T follicular helper cell (primary cell): ENCODE measurements around the gene RACGAP1.
"Not testable (repeated sequence)": the region's sequence is repeated elsewhere in the genome, so short reads cannot be mapped to it uniquely, and the experiment has no call there.

Experiments
- DNase-seq: peaks from one replicate; pipeline ENCODE4 v3.0.0-alpha.2; 2020; ENCODE audit warnings: low read depth

Gene RACGAP1

GRCh38 chr12:50055831-50056638 lies 30.7 kb upstream of the RACGAP1 start:
- DNase-seq, result peak; percentile 33

GRCh38 chr12:50053583-50053982 lies 28.3 kb upstream of the RACGAP1 start:
- no peak for DNase-seq

GRCh38 chr12:50052964-50053363 lies 27.7 kb upstream of the RACGAP1 start:
- DNase-seq, result no peak

DNA sequence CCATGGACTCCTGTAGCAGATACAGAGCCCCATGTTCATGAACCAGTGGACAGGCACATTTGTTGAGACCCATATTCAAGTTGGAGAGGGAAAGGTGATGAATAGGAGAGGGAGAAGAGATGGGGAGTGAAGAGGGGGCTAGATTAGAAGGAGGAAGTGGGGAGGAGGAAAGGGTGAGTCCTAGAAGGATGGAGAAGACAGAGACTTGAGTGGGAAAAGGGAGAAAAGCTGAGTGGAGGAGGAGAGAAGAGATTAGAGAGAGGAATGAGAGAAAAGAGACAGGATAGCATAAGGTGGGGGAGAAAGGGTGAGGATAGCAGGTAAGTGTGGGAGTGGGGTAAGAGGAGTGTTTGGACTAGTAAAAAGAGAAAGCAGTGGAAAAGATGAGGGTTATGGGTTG lies 27.2 kb upstream of the RACGAP1 start:
- DNase-seq, result no peak

- no peak for DNase-seq
Observed at GRCh38 chr12:50051101-50051806, 26.0 kb upstream of the RACGAP1 start.

DNA sequence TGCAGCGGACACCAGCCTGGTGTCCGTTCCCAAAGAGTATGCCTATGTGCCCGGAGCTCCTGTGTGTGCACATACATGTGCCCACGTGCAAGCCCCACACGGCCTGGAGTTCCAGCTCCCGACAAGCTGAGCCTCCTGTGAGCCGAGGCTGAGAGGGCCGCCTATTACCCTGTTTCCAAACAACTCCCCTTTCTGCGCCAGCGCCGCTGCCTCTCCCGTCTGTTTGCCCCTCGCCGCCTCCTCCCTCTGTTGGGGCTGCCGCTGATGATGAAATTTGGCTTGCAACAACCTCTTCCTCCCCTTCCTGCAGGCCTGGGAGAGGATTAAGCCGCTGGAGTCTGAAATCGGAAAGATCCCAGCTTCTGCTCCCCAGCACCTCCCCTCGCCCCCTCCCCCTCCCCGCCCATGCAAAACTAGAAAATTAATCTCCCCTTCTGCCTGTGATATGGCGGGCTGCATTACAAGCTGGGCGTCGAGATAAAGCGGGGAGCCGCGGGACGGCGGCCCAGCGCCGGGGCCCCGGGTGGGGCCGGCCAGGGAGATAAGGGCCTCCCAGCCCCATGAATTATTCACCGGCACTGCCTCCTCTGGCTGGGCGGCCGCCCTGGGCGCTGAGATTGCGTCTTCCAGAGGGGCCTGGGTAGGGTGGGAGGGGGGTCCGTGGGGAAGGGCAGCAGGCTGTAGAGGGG lies 25.3 kb upstream of the RACGAP1 start:
- DNase-seq, result no peak

- DNase-seq, result no peak
Observed at GRCh38 chr12:50050119-50050385, 24.8 kb upstream of the RACGAP1 start.

DNA sequence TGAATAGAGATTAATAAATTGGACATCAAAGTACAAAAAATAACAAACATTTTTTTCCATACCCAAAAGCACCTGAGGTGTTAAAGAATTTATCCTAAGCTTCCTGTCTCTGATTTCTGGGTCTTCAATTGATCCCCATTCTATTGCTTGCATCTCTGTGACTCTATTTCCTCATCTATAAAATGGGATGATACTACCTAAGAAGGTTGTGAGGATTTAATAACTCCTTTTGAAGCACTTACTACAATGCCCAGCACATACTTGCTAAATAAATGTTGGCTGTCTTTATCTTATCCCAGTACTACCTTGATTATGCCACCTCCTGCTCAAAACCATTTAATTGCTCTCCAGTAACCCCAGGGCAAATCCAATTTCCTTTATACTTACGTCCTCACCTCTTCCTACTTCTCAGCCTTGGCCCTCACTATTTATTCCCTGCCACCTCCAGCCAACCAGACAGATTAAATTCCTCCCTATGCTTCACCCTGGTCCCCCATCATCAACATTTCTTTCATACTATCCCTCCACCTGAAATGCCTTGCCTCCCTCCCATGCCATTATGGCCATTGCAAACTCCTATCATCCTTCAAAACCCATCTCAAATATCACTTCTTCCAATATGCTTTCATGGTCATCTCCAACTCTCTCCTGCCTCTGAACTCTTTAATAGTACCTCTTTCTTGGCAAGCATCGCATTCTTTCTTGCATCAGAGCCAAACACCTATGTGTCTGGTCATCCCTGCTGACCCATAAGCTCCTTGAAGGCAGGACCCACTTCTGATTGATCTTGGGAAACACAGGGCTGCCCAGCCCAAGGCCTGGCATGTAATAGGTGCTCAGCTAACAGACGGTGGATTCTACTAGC lies 24.2 kb upstream of the RACGAP1 start:
- DNase-seq, result no peak

GRCh38 chr12:50047693-50048250 lies 22.5 kb upstream of the RACGAP1 start:
- no peak for DNase-seq

DNA sequence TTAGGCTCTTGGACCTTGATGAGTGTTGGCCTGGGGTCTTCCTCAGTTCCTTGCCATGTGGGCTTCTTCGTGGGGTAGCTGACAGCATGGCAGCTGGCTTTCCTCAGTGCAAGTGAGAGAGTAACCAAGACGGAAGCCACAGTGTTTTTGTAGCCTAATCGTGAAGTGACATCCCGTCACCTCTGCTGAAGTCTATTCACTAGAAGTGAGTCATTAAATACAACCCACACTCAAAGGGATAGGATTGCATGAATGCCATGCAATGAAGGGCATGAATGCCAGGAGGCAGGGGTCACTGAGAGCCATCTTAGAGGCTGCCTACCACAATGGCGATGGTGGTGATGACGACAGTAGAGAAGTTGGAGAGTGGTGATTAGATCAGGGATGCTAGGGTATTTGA lies 18.6 kb upstream of the RACGAP1 start:
- no peak for DNase-seq

DNA sequence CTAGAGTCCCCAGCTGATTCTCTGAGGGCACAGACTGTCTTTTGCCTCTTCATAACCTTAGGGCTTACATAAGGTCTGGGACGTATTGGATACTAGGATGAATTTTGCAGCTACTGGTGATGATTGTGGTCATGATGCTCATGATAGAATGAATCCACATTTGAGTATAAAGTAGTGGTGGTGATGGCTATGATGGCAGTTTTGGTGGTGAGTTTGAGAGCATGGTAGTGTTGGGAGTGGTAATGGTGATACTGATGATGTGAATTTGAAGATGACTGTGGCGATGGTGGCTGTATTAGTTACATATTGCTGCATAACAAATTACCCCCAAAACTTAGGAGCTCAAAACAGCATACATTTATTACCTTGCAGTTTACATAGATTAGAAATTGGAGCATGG lies 18.0 kb upstream of the RACGAP1 start:
- DNase-seq, result no peak

DNA sequence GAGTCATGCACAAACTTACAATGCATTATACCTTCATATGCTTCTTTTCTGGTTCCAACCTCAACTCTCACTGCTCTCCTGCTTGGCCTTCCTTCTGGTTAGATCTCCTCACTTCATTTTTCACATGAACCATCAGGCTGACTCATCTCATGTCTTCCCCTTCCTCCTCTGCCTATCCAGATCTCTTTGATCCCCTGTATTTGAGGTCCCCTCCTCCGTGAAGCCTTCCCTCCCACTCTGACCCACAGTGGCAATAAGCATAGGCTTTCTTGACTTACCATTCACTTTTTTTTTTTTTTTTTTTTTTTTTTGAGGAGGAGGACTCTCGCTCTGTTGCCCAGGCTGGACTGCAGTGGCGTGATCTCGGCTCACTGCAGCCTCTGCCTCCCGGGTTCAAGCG lies 17.4 kb upstream of the RACGAP1 start:
- DNase-seq, result no peak

GRCh38 chr12:50041962-50042361 lies 16.7 kb upstream of the RACGAP1 start:
- DNase-seq, result no peak

- no peak for DNase-seq
Observed at GRCh38 chr12:50041062-50041860, 16.0 kb upstream of the RACGAP1 start.

- DNase-seq, result no peak
Observed at GRCh38 chr12:50040657-50041056, 15.4 kb upstream of the RACGAP1 start.

- peak; percentile 61 for DNase-seq
Observed at GRCh38 chr12:50039151-50039835, 14.0 kb upstream of the RACGAP1 start.

GRCh38 chr12:50038336-50038735 lies 13.0 kb upstream of the RACGAP1 start:
- no peak for DNase-seq

- DNase-seq, result no peak
Observed at GRCh38 chr12:50032854-50033581, 7.7 kb upstream of the RACGAP1 start.

- no peak for DNase-seq
Observed at GRCh38 chr12:50032515-50032853, 7.2 kb upstream of the RACGAP1 start.

DNA sequence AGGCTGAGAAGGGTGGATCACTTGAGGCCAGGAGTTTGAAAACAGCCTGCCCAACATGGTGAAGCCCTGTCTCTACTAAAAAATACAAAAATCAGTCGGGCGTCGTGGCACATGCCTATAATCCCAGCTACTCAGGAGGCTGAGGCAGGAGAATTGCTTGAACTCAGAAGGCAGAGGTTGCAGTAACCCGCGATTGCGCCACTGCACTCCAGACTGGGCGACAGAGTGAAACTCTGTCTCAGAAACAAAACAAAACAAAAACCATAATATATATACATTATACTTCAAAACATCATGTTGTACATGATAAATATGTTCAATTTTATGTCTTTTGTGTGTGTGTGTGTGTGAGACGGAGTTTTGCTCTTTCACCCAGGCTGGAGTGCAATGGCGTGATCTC lies 5.2 kb upstream of the RACGAP1 start:
- not testable (repeated sequence) for DNase-seq
